ENCODE measurements around the gene ZEB2.

DNA sequence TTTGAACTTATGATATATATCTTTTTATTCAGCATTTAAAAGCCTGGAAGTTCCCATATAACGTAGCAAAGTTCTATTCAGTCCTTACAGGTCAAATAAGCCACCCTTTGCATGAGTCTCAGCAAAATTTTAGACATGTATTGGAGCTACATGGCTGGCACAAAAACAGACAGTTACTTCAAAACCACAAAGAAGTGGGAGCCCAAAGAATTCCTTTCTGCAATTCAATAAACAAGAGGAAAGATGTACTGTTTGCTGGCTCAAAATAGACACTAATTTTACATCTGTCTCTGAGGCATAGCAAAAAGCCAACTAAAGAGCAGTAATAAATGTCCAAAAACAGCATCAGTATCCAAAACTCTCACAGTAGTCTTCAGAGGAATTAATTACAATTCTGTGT lies 87.0 kb downstream of the ZEB2 start:
- no peak for TF ChIP-seq CTCF (conservative IDR thresholded peaks at IDR 0.05; ENCODE audit: low read length)
- TF ChIP-seq EZH2phosphoT487 (IDR thresholded peaks at IDR 0.05; ENCODE audit: borderline replicate concordance): no peak

Data from Loucy (cell line).